ENCODE results near the gene INTS4.
"Not testable (repeated sequence)": the region's sequence is repeated elsewhere in the genome, so short reads cannot be mapped to it uniquely, and the experiment has no call there.

INTS4 gene

GRCh38 chr11:77990981-77991380 is 3.5 kb downstream of the INTS4 start:
- Histone ChIP-seq H3K36me3 (ENCODE audit: low read depth) (peaks cover 41% of the 10 kb centered on the region), H3K27ac (ENCODE audit: poor library complexity, severe bottlenecking) (no peak overlapping the region), H3K9me3 (ENCODE audit: severe bottlenecking) (no peaks in the 10 kb centered on the region), H3K4me1 (ENCODE audit: insufficient read depth, poor library complexity, severe bottlenecking) (no peaks in the 10 kb centered on the region), H3K27me3 (ENCODE audit: insufficient read depth, poor library complexity, severe bottlenecking) (no peaks in the 10 kb centered on the region), H3K4me3 (ENCODE audit: severe bottlenecking) (no peak overlapping the region)
- no peak for DNase-seq (ENCODE audit: low spot score)
- no peak for ATAC-seq (ENCODE audit: low read depth)
- TF ChIP-seq CTCF (IDR thresholded peaks at IDR 0.05; ENCODE audit: poor library complexity, severe bottlenecking), result no peak

- H3K27ac ChIP-seq (ENCODE audit: poor library complexity, severe bottlenecking); DNase-seq (ENCODE audit: low spot score); H3K4me3 ChIP-seq (ENCODE audit: severe bottlenecking); ATAC-seq (ENCODE audit: low read depth); H3K9me3 ChIP-seq (ENCODE audit: severe bottlenecking); H3K27me3 ChIP-seq (ENCODE audit: insufficient read depth, poor library complexity, severe bottlenecking); H3K4me1 ChIP-seq (ENCODE audit: insufficient read depth, poor library complexity, severe bottlenecking): not testable (repeated sequence)
- H3K36me3 ChIP-seq (ENCODE audit: low read depth), result peaks cover 62% of the 10 kb centered on the region
Observed at GRCh38 chr11:77986456-77986855, 8.0 kb downstream of the INTS4 start.

GRCh38 chr11:77981346-77981947 is 13.0 kb downstream of the INTS4 start:
- Histone ChIP-seq H3K27me3 (ENCODE audit: insufficient read depth, poor library complexity, severe bottlenecking) (no peaks in the 10 kb centered on the region), H3K9me3 (ENCODE audit: severe bottlenecking) (no peaks in the 10 kb centered on the region), H3K27ac (ENCODE audit: poor library complexity, severe bottlenecking) (no peak overlapping the region), H3K4me1 (ENCODE audit: insufficient read depth, poor library complexity, severe bottlenecking) (no peaks in the 10 kb centered on the region), H3K4me3 (ENCODE audit: severe bottlenecking) (no peak overlapping the region), H3K36me3 (ENCODE audit: low read depth) (peaks cover 53% of the 10 kb centered on the region)
- no peak for ATAC-seq (ENCODE audit: low read depth)
- no peak for TF ChIP-seq CTCF (IDR thresholded peaks at IDR 0.05; ENCODE audit: poor library complexity, severe bottlenecking)
- DNase-seq (ENCODE audit: low spot score), result no peak

- Histone ChIP-seq H3K4me3 (ENCODE audit: severe bottlenecking) (no peak overlapping the region), H3K27ac (ENCODE audit: poor library complexity, severe bottlenecking) (no peak overlapping the region), H3K4me1 (ENCODE audit: insufficient read depth, poor library complexity, severe bottlenecking) (no peaks in the 10 kb centered on the region), H3K9me3 (ENCODE audit: severe bottlenecking) (no peaks in the 10 kb centered on the region), H3K36me3 (ENCODE audit: low read depth) (peaks cover 4% of the 10 kb centered on the region; the same call in 1 of the 2 replicates), H3K27me3 (ENCODE audit: insufficient read depth, poor library complexity, severe bottlenecking) (no peaks in the 10 kb centered on the region)
- no peak for TF ChIP-seq CTCF (IDR thresholded peaks at IDR 0.05; ENCODE audit: poor library complexity, severe bottlenecking)
- ATAC-seq (ENCODE audit: low read depth) (no peak), DNase-seq (ENCODE audit: low spot score) (no peak)
Observed at GRCh38 chr11:77968337-77968736, 26.1 kb downstream of the INTS4 start.

- no peak for TF ChIP-seq CTCF (IDR thresholded peaks at IDR 0.05; ENCODE audit: poor library complexity, severe bottlenecking)
- no peaks in the 10 kb centered on the region for H3K4me1 ChIP-seq (ENCODE audit: insufficient read depth, poor library complexity, severe bottlenecking)
Observed at GRCh38 chr11:77967753-77968152, 26.7 kb downstream of the INTS4 start.

More at GRCh38 chr11:77967753-77968152, 26.7 kb downstream of the INTS4 start:
- no peaks in the 10 kb centered on the region for H3K9me3 ChIP-seq (ENCODE audit: severe bottlenecking)
- H3K36me3 ChIP-seq (ENCODE audit: low read depth), result peaks cover 4% of the 10 kb centered on the region; the same call in 1 of the 2 replicates
- no peaks in the 10 kb centered on the region for H3K27me3 ChIP-seq (ENCODE audit: insufficient read depth, poor library complexity, severe bottlenecking)
- DNase-seq (ENCODE audit: low spot score), result no peak
- H3K27ac ChIP-seq (ENCODE audit: poor library complexity, severe bottlenecking), result no peak overlapping the region
- ATAC-seq (ENCODE audit: low read depth), result no peak
- no peak overlapping the region for H3K4me3 ChIP-seq (ENCODE audit: severe bottlenecking)
